ENCODE results near the gene RTRAF.

- TF ChIP-seq POLR2A (IDR thresholded peaks at IDR 0.05) (no peak), CTCF (IDR thresholded peaks at IDR 0.05) (peak in 3 of 4 donors; percentile 42 to 60 (median 49))
These were observed 26.2 kb downstream of the RTRAF start for GRCh38 chr14:52015411-52016030.

Data from right lobe of liver (tissue), 4 donors.